HCT116 (cell line): Measurements from ENCODE around the gene DOCK4. TPM values are rescaled to one million over a fixed set of nuclear protein-coding genes. Genes with fewer than 3 reads are reported as not detected.

Source experiments
- ATAC-seq: fragments of 200-7000 bp; cut with Tn5 transposase; 2 replicates; pipeline ENCODE4 v1.9.1; 2020; ENCODE audit warnings: mild to moderate bottlenecking, moderate library complexity
- BruUV-seq: library from RNA; stranded (reverse); fragments of 400-500 nt; replicated peaks from 2 replicates; lab custom pipeline; 2021; lab: Mats Ljungman, UMichigan
- CTCF ChIA-PET: fragments of 300-600 bp; sonication (Branson Sonifier 250); formaldehyde crosslinking; loops from one replicate; lab custom pipeline; 2021; ENCODE audit warnings: antibody characterized with exemption; lab: Charles Lee
- POLR2A ChIA-PET: fragments of 300-600, 350-600 bp; sonication (Branson Sonifier 250); formaldehyde crosslinking; loops from one replicate; lab custom pipeline; 2021; ENCODE audit warnings: antibody characterized with exemption; lab: Charles Lee
- RAD21 ChIA-PET, 2 experiments: fragments of 300-600 bp; sonication (Branson Sonifier 250); formaldehyde crosslinking; loops; one replicate each; lab custom pipeline; 2023; ENCODE audit warnings: low total read pairs in 2 of 2; ENCODE audit not compliant: uncharacterized antibody in 2 of 2, unreplicated experiment in 2 of 2, low non-redundant PET in 1 of 2; lab: Charles Lee
- DNase-seq: peaks from one replicate; pipeline ENCODE4 v3.0.0-alpha.2; 2010; ENCODE audit warnings: low read depth, low spot score
- H2AFZ ChIP-seq: fragments of 200-600 bp; shearing (Covaris generic), sonication (generic); 2 replicates; pipeline ENCODE4 v1.6.1; 2017; ENCODE audit warnings: low read depth, mixed run types, mixed read lengths, antibody characterized with exemption, low read length; ENCODE audit not compliant: poor library complexity, severe bottlenecking
- H3K27ac ChIP-seq: 2 replicates; pipeline ENCODE4 v1.5.1; 2012; ENCODE audit warnings: low read depth, low read length
- H3K27me3 ChIP-seq: fragments of 200-600 bp; sonication (generic); 2 replicates; pipeline ENCODE4 v1.6.1; 2016; ENCODE audit warnings: mixed run types, low read length, mixed read lengths; ENCODE audit not compliant: insufficient read depth
- H3K36me3 ChIP-seq, 2 experiments: fragments of 200-500 bp in 1 of 2; fragments of 200-600 bp in 1 of 2; sonication (Bioruptor generic) in 1 of 2; sonication (generic) in 1 of 2; 2 replicates each; pipeline versions ENCODE4 v1.5.1 to v1.6.1; 2014 to 2016; ENCODE audit warnings: low read length in 2 of 2, inconsistent platforms in 1 of 2, mixed read lengths in 1 of 2, mixed run types in 1 of 2; ENCODE audit not compliant: insufficient read depth in 2 of 2, control insufficient read depth in 1 of 2
- H3K4me1 ChIP-seq, 2 experiments: fragments of 200-600 bp in 1 of 2; sonication (generic) in 1 of 2; 2 replicates each; pipeline versions ENCODE4 v1.5.1 to v1.6.1; 2012 to 2017; ENCODE audit warnings: low read length in 2 of 2, inconsistent platforms in 1 of 2, mild to moderate bottlenecking in 1 of 2, mixed read lengths in 1 of 2, mixed run types in 1 of 2, moderate library complexity in 1 of 2; ENCODE audit not compliant: insufficient read depth in 2 of 2, control insufficient read depth in 1 of 2
- H3K4me2 ChIP-seq: fragments of 200-600 bp; sonication (generic); 2 replicates; pipeline ENCODE4 v1.6.1; 2017; ENCODE audit warnings: mixed run types, low read length, mixed read lengths
- H3K4me3 ChIP-seq, 2 experiments: fragments of 200-600 bp in 1 of 2; sonication (generic) in 1 of 2; replicated peaks in 1 of 2; 2 replicates each; pipeline ENCODE4 v1.5.1; 2011 to 2016; ENCODE audit warnings: low read length in 2 of 2, control low read depth in 1 of 2, low read depth in 1 of 2, mild to moderate bottlenecking in 1 of 2, mixed read lengths in 1 of 2, mixed run types in 1 of 2
- H3K79me2 ChIP-seq: fragments of 200-600 bp; sonication (generic); 2 replicates; pipeline ENCODE4 v1.6.1; 2017; ENCODE audit warnings: mild to moderate bottlenecking, mixed run types, low read length, moderate library complexity, mixed read lengths; ENCODE audit not compliant: insufficient read depth
- H3K9ac ChIP-seq: fragments of 200-600 bp; sonication (generic); 2 replicates; pipeline ENCODE4 v1.6.1; 2016; ENCODE audit warnings: low read length, mixed read lengths
- H3K9me2 ChIP-seq: fragments of 200-600 bp; sonication (generic), shearing (Covaris generic); 2 replicates; pipeline ENCODE4 v1.6.1; 2017; ENCODE audit warnings: mixed run types, mild to moderate bottlenecking, moderate library complexity; ENCODE audit not compliant: insufficient read depth
- H3K9me3 ChIP-seq, 2 experiments: fragments of 200-500 bp in 1 of 2; fragments of 200-600 bp in 1 of 2; sonication (Bioruptor generic) in 1 of 2; sonication (generic) in 1 of 2; 2 replicates each; pipeline ENCODE4 v1.6.1; 2014 to 2017; ENCODE audit warnings: low read length in 2 of 2, mixed read lengths in 2 of 2, inconsistent platforms in 1 of 2, low read depth in 1 of 2, mild to moderate bottlenecking in 1 of 2, mixed run types in 1 of 2, moderate library complexity in 1 of 2; ENCODE audit not compliant: control insufficient read depth in 1 of 2, insufficient read depth in 1 of 2
- H4K20me1 ChIP-seq: fragments of 200-600 bp; sonication (generic), shearing (Covaris generic); 2 replicates; pipeline ENCODE4 v1.6.1; 2017; ENCODE audit warnings: mixed run types, mild to moderate bottlenecking, moderate library complexity; ENCODE audit not compliant: insufficient read depth
- CEBPB ChIP-seq: IDR thresholded peaks from 2 replicates; pipeline ENCODE4 v1.6.1; 2012; ENCODE audit warnings: low read depth
- CTCF ChIP-seq, 3 experiments: fragments of 200-600 bp in 1 of 3; sonication (generic) in 1 of 3; IDR thresholded peaks in 2 of 3; conservative IDR thresholded peaks in 1 of 3; 2 replicates each; pipeline ENCODE4 v1.5.1; 2012 to 2017; ENCODE audit warnings: low read depth in 2 of 3, low read length in 2 of 3, antibody characterized with exemption in 1 of 3, borderline replicate concordance in 1 of 3, control low read depth in 1 of 3, mild to moderate bottlenecking in 1 of 3, mixed read lengths in 1 of 3, mixed run types in 1 of 3, moderate library complexity in 1 of 3; ENCODE audit not compliant: insufficient read depth in 1 of 3
- EZH2 ChIP-seq: fragments of 200-600 bp; sonication (generic); IDR thresholded peaks from 2 replicates; pipeline ENCODE4 v1.6.1; 2017; ENCODE audit warnings: antibody characterized with exemption, mixed run types
- EZH2phosphoT487 ChIP-seq: fragments of 200-600 bp; IDR thresholded peaks from 2 replicates; pipeline ENCODE4 v1.6.1; 2018; ENCODE audit warnings: antibody characterized with exemption, borderline replicate concordance
- FOSL1 ChIP-seq: IDR thresholded peaks from 2 replicates; pipeline ENCODE4 v1.6.1; 2012; ENCODE audit warnings: low read depth
- MAX ChIP-seq: IDR thresholded peaks from 2 replicates; pipeline ENCODE4 v1.6.1; 2012
- RAD21 ChIP-seq: IDR thresholded peaks from 2 replicates; pipeline ENCODE4 v1.6.1; 2012; ENCODE audit warnings: low read depth, mild to moderate bottlenecking
- SRF ChIP-seq: IDR thresholded peaks from 2 replicates; pipeline ENCODE4 v1.6.1; 2012; ENCODE audit warnings: low read depth
- YY1 ChIP-seq: IDR thresholded peaks from 2 replicates; pipeline ENCODE4 v1.6.1; 2011; ENCODE audit warnings: low read length, low read depth, moderate library complexity, mild to moderate bottlenecking; ENCODE audit not compliant: insufficient replicate concordance; ENCODE audit errors: extremely low read depth
- ZFX ChIP-seq: fragments of 450-650 bp; IDR thresholded peaks from 2 replicates; pipeline ENCODE4 v1.6.1; 2017
- intact Hi-C: fragments of 100-400 bp; cut with micrococcal nuclease; formaldehyde crosslinking; loops from 2 replicates; pipeline ENCODE4 v1.10.0; 2022
- total RNA-seq: library from RNA; stranded (reverse); gene quantifications from one replicate; pipeline ENCODE4 v1.2.1, GENCODE V29; 2021; ENCODE audit not compliant: unreplicated experiment

DOCK4 gene
- total RNA-seq, 1 experiment from 2014 or later = 2.2 TPM

- RAD21 ChIA-PET = no interaction called here
- DNase-seq (no peak), ATAC-seq (no peak)
- Histone ChIP-seq H3K27me3 (no peaks in the 10 kb centered on the region), H3K4me2 (no peak overlapping the region), H3K79me2 (no peaks in the 10 kb centered on the region), H3K27ac (no peak overlapping the region), H3K4me1 (no peaks in the 10 kb centered on the region), H3K4me3 (no peak overlapping the region), H3K9ac (no peak overlapping the region), H2AFZ (no peak overlapping the region), H3K9me3 (no peaks in the 10 kb centered on the region), H3K9me2 (no peaks in the 10 kb centered on the region), H4K20me1 (no peaks in the 10 kb centered on the region), H3K36me3 (no peaks in the 10 kb centered on the region)
- POLR2A ChIA-PET = no interaction called here
- intact Hi-C loops = no loop called here
- CTCF ChIA-PET = no interaction called here
- TF ChIP-seq MAX = no peak
- no peak for TF ChIP-seq FOSL1
- no peak for TF ChIP-seq SRF
- TF ChIP-seq EZH2phosphoT487 = no peak
- no peak for TF ChIP-seq YY1
- TF ChIP-seq CEBPB = no peak
- TF ChIP-seq ZFX = no peak
- TF ChIP-seq CTCF (IDR thresholded peaks at IDR 0.05 in 2 of 3, conservative IDR thresholded peaks at IDR 0.05 in 1 of 3; ENCODE audit: borderline replicate concordance in 1 of 3, insufficient read depth in 1 of 3, low read depth in 2 of 3, low read length in 2 of 3) = no peak
- TF ChIP-seq RAD21 = no peak
- TF ChIP-seq EZH2 = no peak
- BruUV-seq = no TSS peak
Measured at GRCh38 chr7:112050250-112050881, 155.8 kb downstream of the DOCK4 start.
